IPS-NIHi11 (cell line): ENCODE data around the gene ADD2.
"Not testable (repeated sequence)": the region's sequence is repeated elsewhere in the genome, so short reads cannot be mapped to it uniquely, and the experiment has no call there.

Source experiments
- DNase-seq: peaks from one replicate; pipeline ENCODE4 v3.0.0; 2012; ENCODE audit warnings: mixed read lengths, low spot score

Gene ADD2

DNA sequence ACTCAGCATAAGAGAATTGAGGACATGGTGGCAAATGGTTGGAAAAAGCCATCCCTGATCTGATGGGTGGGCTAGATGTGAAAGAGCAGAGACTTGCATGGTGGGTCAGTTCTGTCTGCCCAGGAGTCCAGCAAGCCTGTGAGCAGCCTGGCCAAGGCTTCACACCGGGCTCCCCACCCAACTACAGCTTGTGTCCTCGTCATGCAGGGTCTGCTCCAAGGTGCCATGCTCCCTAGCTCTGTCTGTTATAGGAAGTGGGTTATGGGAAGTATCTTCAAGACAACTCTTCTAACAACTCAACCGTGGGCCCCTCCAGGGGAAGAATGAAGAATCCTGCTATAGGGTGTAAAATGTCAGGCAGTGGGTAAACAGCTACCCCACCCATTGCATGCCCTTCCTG lies 97.4 kb downstream of the ADD2 start:
- DNase-seq = no peak

DNA sequence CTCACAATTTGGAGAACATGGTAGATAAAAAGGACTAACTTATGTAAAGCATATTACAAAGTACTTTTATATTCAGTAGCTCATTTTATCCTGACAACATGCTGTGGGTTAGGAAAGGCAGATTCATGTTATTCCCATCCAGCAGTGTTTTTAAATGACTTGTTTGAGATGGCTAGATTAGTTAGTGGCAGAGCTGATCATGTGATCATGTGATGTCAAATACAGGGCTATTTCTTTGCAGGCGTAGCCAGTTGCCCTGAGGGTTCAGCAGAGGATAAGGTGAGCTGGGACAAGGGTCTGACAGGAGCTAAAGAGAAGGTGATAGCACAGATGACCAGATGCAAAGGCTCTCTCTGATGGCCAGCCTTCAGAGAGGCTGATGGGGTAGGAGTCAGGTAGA lies 97.8 kb downstream of the ADD2 start:
- no peak for DNase-seq

DNA sequence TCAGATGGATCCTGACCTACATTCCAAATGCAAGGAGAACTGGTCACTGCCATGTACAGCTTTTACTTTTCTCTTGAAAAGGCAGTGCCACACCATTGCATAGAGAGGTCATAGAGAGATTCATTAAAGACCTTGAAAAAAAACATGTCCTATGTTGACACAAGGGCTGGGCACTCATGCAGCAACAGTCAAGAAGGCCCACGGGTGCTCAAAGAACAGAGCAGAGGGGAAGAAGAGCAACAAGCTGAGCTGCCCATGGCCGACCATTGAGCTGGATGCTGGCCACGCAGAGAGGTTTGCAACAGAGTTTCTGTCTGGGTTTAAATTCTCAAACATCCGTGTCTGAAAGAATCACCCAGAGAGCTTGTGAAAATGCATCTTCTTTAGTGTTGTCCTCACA lies 99.1 kb downstream of the ADD2 start:
- DNase-seq = no peak

DNA sequence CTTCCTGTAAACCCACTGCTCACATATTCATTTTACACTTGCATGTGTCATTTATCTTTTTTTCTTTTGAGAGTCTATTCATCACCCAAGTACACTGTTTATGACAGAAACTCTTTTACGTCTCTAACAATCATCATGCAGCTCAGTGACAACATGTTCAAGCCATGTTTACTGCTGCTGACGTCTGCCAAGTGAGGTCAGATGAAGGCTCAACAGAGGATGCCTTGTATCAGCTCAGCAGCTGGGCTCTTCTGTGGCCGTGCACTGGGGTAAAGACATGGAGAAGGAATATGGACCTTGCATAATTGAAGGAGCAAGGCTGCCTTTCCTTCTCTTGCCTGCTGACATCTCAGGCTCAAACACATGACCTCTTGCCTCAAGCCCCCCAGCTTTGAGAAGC lies 99.6 kb downstream of the ADD2 start:
- DNase-seq = no peak

DNA sequence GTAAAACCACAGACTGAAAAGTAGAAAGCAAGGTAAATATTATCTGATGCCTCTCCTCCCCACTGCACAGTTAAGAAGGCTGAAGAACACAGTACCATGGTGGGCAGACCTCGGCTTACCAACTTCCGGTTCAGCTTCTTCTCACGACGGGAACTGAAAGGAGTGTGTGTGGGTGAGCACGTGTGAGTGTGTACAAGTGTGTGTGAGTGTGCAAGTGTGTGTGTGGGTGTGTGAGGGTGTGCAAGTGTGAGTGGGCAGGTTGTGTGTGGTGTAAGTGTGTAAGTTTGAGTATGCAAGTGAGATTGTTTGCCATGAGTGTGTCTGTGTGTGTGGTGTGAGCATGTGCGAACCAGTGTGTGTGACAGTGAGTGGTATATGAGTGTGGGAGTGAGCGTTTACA lies 103.5 kb downstream of the ADD2 start:
- no peak for DNase-seq

DNA sequence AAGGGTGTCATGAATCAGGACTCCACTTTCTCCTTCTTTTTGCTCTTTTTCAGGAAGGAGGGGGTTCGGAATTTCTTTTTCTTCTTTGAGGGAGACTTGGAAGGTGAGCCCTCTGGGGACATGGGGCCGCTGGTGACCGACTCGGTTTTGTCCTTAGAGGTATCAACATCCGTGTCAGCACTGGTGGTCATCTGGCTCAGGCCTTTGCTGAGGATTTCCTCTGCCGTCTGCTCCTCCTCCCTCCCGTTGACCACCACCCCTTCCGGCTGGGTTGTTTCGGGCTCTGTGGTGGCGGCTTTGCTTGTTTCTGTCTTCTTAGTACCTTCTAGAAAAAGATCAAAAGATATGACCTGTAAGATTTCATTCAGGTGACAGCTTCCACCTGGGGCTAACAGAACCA lies 104.6 kb downstream of the ADD2 start:
- DNase-seq = no peak

DNA sequence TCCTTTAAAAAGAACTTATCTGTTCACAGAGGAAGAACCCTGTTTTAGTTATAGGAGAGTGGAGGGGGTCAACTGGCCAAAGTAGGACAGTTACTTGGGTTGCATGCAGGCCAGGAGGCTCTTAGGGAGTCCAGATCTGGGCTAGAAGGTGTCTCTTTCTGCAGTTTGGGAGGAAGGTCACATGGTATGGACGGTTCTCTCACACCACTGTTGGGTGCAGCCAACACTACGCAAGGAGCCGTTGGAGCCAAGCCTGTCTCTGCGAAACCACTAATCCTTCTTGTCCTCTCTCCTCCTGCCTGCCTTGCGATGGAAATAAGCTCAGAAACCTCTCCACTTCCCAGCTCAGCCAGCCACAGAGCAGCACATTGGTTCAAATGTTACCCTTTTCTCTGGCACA lies 108.4 kb downstream of the ADD2 start:
- no peak for DNase-seq

DNA sequence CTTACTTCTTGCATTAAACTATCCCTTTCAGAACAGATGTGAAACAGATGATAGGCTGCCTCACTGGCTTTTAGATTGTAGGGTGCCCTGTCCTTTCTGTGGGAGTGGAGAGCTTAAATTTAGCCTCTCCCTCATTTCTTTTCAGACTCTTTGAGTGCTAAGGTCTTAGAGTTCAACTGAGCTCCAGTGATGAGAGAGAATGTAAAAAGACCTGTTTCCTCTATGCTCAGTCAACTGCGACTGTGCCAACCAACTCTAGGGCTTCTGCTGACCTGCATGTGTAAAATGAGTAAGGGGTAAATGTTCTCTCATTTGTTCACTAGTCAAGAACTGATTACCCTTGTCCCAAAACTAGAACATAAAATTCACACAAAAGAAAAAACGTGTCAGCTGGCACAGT lies 109.5 kb downstream of the ADD2 start:
- DNase-seq = no peak

DNA sequence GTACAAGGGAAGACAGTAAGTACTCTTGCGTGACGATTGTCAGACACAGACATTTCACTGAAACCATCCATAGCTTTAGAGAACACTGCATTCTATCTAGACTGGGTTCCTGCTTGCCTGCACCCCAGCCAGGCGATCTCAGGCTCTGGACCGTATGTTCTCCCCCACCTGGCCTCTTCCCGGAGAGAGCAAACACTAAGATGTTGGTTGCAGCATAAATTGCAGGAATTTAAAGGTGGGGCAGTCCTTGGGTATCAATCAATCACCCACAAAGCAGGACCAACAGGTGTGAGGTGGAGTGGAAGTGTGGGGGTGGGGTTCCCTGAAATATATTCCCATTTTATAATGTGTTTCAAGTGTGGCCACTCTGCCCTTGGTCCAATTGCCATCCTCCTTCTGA lies 110.8 kb downstream of the ADD2 start:
- no peak for DNase-seq

DNA sequence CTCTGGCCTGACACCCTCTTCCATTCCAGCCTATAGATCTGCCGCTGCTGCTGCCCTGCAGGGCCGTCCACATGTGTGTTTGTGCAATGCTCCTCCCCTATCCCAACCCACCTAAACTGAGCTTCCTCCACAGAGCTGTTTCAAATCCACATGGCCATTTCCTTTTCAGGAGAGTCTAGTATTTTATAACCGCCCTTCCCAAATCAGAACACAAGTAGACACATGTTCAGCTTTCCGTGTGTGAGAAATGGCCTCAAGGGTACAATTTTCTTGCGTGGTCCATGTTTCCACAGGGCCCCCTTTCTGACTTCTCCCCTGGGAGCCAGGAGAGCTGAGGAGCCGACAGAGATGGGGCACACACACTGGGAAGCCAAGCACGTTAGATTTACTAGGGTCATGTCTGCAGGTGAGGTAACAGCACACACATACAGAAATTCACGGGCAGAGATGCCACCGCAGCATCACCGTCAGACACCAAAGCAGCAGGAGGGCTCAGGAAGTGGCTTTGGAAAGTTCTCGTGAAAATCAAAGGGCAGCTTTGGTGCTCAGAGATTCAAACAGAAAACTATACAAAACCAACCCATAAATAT lies 111.5 kb downstream of the ADD2 start:
- DNase-seq = no peak

DNA sequence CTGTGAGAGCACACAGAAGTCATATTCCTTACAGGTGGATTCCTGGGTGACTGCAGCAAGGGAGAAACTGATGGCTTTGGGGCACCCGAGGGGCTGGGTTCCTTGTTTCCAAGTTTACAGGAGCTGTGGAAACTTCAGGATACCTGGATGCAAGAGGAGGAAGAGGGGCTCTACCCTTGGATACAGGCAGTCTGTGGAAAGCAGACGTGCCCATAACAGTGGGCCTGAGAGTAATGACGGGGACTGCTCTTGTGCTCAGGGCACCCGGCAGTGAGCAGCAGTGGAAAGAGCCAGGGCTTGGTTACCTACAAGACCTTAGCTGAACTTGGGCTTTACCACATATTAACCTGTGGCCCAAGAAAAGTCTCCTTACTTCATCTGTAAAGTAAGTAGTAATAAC lies 112.2 kb downstream of the ADD2 start:
- DNase-seq = no peak

DNA sequence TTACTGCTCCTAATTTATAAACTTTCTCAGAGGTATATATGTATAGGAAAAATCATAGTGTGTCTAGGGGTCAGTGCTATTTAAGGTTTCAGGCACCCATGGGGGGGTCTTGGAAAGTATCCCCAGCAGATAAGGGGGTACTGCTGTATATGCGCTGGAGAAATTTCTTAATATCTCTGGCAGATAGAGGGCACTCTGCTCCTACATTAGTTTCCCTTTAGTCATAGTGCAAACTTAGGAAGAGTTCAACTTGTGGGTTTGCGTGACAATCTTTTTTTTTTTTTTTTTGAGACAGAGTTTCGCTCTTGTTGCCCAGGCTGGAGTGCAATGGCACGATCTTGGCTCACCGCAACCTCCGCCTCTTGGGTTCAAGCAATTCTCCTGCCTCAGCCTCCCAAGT lies 112.8 kb downstream of the ADD2 start:
- DNase-seq = not testable (repeated sequence)

DNA sequence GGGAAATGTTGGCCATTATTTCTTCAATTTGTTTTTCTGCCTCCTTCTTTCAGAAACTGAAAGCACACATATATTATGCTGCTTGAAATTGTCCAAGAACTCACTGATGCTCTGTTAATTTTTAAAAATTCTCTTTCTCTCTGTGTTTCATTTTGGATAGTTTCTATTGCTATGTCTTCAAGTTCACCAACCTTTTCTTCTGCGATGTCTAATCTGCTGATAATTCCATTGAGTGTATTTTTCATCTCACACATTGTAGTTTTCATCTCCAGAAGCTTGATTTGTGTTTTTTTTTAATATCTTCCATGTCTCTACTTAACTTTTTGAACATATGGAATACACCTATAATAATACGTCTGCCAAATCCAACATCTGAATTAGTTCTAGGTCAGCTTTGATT lies 116.3 kb downstream of the ADD2 start:
- no peak for DNase-seq

DNA sequence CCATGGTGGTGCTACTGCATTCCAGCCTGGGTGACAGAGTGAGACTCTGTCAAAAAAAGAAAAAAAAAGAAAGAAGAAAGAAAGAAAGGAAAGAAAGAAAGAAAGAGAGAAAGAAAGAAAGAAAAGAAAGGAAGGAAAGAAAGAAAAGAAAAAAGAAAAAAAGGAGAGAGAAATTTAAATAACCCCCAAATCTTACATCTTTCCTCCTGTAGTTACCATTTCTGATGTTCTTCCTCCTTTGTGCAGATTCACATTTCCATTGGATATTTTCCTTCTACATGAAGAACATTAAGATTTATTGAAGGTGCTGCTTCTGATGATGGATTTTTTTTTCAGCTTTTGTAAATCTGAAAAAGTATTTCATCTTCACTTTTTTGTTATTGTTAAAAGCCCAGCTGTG lies 117.0 kb downstream of the ADD2 start:
- DNase-seq = no peak

DNA sequence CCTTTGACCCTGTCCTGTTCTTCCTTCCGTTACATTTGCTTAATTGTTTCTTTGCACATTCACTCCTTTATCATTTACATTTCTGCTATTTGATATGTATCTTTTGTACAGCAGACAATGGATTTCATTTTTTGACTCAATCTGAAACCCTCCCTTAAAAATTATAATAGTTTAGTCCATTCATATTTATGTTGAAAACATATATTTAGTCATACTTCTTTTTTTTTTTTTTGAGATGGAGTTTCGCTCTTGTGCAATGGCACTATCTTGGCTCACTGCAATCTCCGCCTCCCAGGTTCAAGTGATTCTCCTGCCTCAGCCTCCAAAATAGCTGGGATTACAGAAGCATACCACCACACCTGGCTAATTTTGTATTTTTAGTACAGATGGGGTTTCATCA lies 119.0 kb downstream of the ADD2 start:
- DNase-seq = no peak

DNA sequence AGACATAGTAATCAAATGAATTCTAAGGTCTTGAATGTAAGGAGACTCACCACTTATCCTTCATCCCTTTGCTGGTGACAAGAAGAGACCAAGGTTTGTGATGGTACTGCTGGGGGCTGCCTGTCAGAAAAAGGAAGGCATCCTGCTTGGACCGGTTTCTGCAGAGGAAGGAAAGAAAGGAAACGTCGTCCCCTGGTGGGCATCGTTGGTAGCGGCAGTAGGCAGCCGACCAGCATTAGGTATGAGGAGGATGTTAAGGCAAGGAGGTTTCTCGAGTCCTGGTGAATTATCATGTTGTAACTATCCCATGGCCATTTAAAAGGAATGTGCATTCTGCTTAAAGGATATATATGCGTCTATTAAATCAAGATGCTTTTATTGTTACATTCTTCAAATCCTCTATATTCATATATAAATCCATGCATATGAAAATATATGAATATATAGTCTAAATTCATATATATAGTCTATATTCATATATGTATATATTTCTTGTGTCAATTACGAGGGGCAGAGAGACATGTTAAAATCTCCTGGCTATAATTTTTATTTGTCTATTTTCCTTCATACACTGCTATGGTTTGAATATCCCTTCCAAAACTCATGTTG lies 120.0 kb downstream of the ADD2 start:
- DNase-seq = peak; percentile 72

DNA sequence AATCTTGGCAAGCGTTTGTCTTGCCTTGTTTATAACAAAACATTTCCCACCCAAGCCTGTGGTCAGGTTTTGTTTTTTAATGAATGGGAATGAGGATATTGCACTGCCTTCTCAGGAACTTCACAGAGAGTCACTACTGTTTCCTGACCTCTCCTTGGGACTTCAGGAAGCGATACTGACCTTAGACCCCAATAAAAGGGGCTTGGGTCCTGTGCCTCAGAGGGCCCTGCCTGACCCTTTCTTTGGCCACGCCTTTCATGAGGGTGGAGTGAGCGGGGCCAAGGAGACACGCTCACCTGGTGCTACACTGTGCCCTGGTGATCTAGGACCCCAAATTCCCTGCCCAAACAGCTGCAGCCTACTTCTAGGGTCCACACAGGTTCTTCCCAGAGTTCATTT lies 121.6 kb downstream of the ADD2 start:
- no peak for DNase-seq

DNA sequence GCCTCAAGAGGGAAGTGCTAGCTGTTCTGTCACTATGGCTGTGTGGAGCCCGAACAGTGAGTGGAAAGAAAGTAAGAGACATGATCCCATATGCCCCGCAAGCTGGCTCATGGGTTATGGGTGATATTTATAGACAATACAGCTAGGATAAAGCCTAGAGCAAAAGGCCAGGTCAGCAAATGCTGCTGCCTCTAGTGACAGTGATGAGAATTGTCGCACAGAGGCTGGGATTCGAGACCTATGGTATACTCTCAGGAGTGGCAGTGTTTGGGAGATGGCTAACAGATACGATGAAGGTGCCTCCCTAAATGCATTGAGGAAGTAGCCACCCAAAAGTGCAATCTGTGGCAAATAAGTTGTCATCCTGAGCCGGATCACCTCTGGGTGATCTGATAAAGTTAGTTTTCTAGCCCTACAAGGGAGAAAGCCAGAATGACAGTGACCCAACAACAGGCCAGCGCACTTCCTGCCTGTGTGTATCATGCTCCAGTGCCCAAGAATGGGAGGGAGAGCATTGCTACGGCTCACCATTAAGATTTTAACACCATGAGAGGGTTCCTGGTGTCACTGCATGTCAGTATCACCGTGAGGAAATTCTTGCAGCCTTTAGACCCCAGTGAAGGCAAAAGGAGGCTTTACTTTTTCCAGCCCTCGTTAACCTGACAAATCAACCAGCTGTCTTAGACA lies 122.1 kb downstream of the ADD2 start:
- DNase-seq = peak; percentile 49

DNA sequence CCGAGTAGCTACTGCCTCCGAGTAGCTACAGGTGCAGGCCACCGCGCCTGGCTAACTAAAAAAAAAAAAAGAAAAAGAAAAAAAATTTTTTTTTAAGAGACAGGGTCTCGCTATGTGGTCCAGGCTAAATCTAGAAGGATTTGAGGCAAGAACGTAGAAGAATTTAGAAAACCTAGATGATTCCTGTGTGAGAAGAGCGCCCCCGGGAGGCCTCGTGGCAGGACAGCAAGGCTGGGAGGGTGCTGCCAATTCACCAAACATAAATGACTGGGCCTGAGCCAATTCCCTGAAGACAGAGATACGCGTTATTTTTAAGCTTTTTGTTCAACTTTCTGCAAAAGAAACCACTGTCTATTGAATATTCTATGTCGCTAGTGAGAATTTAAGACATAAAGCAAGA lies 124.3 kb downstream of the ADD2 start:
- peak; percentile 68 for DNase-seq

DNA sequence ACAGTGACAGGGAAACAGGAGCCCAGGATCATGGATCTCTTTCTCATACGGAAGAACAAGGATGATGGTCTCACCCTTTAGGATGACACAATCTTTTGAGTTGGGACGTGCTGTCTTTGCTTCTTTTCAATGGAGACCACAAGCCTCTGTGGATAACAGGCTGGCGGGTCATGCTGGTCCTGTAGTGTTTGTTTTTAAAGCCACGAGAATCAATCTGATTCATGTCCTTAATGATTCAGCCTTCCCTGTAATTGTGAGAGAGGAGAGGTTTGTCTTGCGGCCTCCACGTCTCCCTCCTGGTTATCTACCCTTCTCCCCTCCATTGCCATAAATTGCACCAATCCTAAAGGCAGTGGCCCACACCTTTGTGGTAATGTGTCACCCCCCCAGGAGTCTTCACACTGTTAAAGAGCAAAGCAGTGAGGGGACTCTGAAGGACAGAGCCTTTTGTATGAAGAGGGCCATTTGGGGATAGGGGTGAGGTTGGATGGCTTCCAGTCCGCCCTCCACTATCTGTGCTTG lies 126.7 kb downstream of the ADD2 start:
- no peak for DNase-seq

DNA sequence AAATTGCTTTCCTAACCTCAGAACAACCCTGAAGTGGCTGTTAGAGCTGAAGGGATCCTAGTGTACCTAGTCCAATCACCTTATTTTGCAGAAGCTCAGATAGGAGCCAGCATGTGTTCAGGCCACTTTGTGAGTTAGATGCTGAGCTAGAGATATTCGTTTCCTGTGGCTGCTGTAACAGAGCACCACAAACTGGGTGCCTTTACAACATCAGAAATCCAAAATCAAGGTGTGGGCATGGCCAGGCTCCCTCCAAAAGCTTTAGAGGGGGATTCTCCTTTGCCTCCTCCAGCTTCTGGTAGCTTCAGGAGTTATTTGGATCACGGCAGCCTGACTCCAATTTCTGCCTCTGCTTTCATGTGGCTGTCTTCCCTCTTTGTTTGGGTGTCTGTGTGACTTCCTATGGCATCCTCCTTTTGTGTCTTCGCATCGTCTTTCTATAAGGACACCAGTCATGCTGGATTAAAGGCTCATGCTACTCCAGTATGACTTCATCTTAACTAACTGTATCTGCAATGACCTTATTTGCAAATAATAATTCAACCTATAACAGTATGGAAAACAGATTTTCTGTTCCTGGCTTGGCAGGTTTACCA lies 128.1 kb downstream of the ADD2 start:
- no peak for DNase-seq

DNA sequence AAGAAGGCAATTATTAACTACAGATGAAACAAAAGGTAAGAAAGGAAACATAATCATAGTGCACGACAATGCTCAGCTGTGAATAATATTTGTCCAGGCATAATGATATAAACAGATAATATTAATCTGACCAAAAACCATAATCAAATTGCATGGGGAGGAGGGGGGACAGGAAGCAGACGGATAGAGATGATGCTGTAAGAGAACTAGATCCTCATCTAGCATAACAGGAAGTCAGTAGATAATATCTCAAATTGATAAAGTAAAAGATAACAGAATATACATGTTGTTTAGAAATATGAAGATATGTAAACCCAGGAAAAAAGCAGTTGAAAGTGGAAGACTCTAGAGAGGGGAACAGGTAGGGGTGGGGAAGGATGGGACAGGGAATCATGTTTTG lies 129.4 kb downstream of the ADD2 start:
- no peak for DNase-seq

DNA sequence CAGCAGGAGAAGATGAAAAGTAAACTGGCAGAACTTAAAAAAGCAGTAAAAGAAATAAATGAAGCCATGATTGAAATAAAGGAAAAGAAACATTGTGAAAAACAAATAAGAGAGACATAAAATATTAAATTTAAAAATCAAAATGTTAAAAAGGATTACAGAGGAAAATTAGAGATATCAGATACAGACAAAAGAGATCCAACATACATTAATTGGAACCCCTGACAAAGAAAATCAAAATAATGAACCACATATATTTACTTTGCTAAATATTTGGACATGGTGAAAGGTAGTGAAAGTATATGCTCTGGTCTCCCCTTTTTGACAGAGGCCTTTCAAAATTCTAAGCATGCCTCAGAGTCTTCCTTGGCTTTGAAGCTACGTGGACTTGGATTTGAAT lies 134.5 kb downstream of the ADD2 start:
- DNase-seq = no peak
